Astrocyte (in vitro differentiated cells and primary cell): ENCODE data around the gene ALAD.

Experiments
- CTCF ChIP-seq: IDR thresholded peaks from 2 replicates; pipeline ENCODE4 v1.5.1; 2011; ENCODE audit warnings: low read depth, mild to moderate bottlenecking, inconsistent platforms, low read length, moderate library complexity; ENCODE audit not compliant: insufficient read depth
- EZH2 ChIP-seq: IDR thresholded peaks from 2 replicates; pipeline ENCODE4 v1.6.1; 2012; ENCODE audit warnings: mild to moderate bottlenecking, low read length, inconsistent platforms; ENCODE audit not compliant: insufficient read depth

GRCh38 chr9:113421726-113422125, 20.6 kb upstream of the ALAD start:
- no peak for TF ChIP-seq CTCF
- TF ChIP-seq EZH2 = no peak
